K562 (cell line): ENCODE results near the gene AHI1. TPM values are rescaled to one million over a fixed set of nuclear protein-coding genes. Genes with fewer than 3 reads are reported as not detected.

Experiments
- E2F8 ChIP-seq: fragments of 450-650 bp; IDR thresholded peaks from 2 replicates; pipeline ENCODE4 v1.7.1; 2018; ENCODE audit warnings: mild to moderate bottlenecking, low read depth; ENCODE audit not compliant: partially characterized antibody
- FOXP1 ChIP-seq: sonication (generic); formaldehyde crosslinking; IDR thresholded peaks from 2 replicates; pipeline ENCODE4 v1.8.0; 2022; ENCODE audit warnings: mild to moderate bottlenecking, missing genetic modification reagents
- GTF2F1 ChIP-seq: IDR thresholded peaks from 2 replicates; pipeline ENCODE4 v1.6.1; 2011; ENCODE audit warnings: low read depth, low read length, improper control_type of control experiment
- HDAC2 ChIP-seq: fragments of 450-650 bp; IDR thresholded peaks from 2 replicates; pipeline ENCODE4 v1.6.1; 2016; ENCODE audit warnings: mild to moderate bottlenecking
- HNRNPH1 ChIP-seq: fragments of 200-400 bp; formaldehyde crosslinking; optimal IDR thresholded peaks from 2 replicates; pipeline ENCODE3; 2017; ENCODE audit warnings: low read depth, mild to moderate bottlenecking, low read length, moderate library complexity
- JUND ChIP-seq, 2 experiments: IDR thresholded peaks; 2 replicates in 1 of 2; 3 replicates in 1 of 2; pipeline ENCODE4 v1.6.1; 2011; ENCODE audit warnings: borderline replicate concordance in 2 of 2, low read depth in 2 of 2, low read length in 2 of 2, improper control_type of control experiment in 1 of 2, missing biosample characterization in 1 of 2, missing genetic modification characterization in 1 of 2, missing genetic modification reagents in 1 of 2
- KDM1A ChIP-seq, 2 experiments: fragments of 450-650 bp; IDR thresholded peaks; 2 replicates each; pipeline ENCODE4 v1.6.1; 2016; ENCODE audit warnings: mild to moderate bottlenecking in 2 of 2
- KLF10 ChIP-seq: fragments of 250-450 bp; sonication (Bioruptor Pico); IDR thresholded peaks from 2 replicates; pipeline ENCODE4 v1.6.1; 2021; ENCODE audit warnings: matching md5 sums
- KLF16 ChIP-seq: IDR thresholded peaks from 2 replicates; pipeline ENCODE4 v1.6.1; 2016; ENCODE audit warnings: antibody characterized with exemption
- POLR2AphosphoS5 ChIP-seq: IDR thresholded peaks from 2 replicates; pipeline ENCODE4 v1.6.1; 2011; ENCODE audit warnings: mild to moderate bottlenecking, low read depth, low read length, moderate library complexity; ENCODE audit not compliant: control insufficient read depth, insufficient read depth
- SIX5 ChIP-seq, 2 experiments: IDR thresholded peaks; 2 replicates each; pipeline ENCODE4 v1.6.1; 2011; ENCODE audit warnings: low read length in 2 of 2, borderline replicate concordance in 1 of 2, low read depth in 1 of 2, mild to moderate bottlenecking in 1 of 2, moderate library complexity in 1 of 2; ENCODE audit not compliant: insufficient read depth in 1 of 2
- TSHZ1 ChIP-seq: fragments of 250-450 bp; sonication (Bioruptor Pico); IDR thresholded peaks from 2 replicates; pipeline ENCODE4 v1.4.0; 2020; ENCODE audit warnings: mild to moderate bottlenecking, moderate library complexity
- ZFP36 ChIP-seq: fragments of 150-350 bp; IDR thresholded peaks from 2 replicates; pipeline ENCODE4 v1.6.1; 2018; ENCODE audit warnings: low read length, low read depth; ENCODE audit not compliant: partially characterized antibody
- ZNF224 ChIP-seq: sonication (generic); formaldehyde crosslinking; IDR thresholded peaks from 2 replicates; pipeline ENCODE4 v1.8.0; 2022; ENCODE audit warnings: mild to moderate bottlenecking, missing genetic modification reagents
- ZNF280A ChIP-seq: fragments of 450-650 bp; IDR thresholded peaks from 2 replicates; pipeline ENCODE4 v1.6.1; 2018; ENCODE audit warnings: mild to moderate bottlenecking, low read depth; ENCODE audit not compliant: partially characterized antibody
- polyA plus RNA-seq, 8 experiments: library from polyadenylated mRNA; depleted of rRNA in 4 of 8; stranded (reverse) in 5 of 8; unstranded in 3 of 8; fragments of >200 nt; fragmentation: Nextera tagmentation in 2 of 8; fragmentation: Illumina TruSeq in 1 of 8; extraction: Ambion mirVana in 2 of 8; extraction: Trizol in 1 of 8; gene quantifications; 2 replicates each; pipeline versions ENCODE4 v1.2.1 to v1.2.3, GENCODE V29; 2011 to 2014; ENCODE audit warnings: inconsistent platforms in 1 of 8, missing spikeins in 1 of 8
- total RNA-seq, 7 experiments: library from RNA; depleted of rRNA in 6 of 7; stranded (reverse); fragments of >200 nt in 6 of 7; fragmentation: Illumina TruSeq in 2 of 7; extraction: Trizol in 2 of 7; gene quantifications; 2 replicates each; pipeline versions ENCODE4 v1.2.1 to v1.2.3, GENCODE V29; 2011 to 2021; ENCODE audit warnings: low replicate concordance in 1 of 7
- TF ChIP-seq, protein P1 (sequence below), 2 experiments: fragments of 200-800 bp in 1 of 2; sonication (Bioruptor generic) in 1 of 2; sonication (generic) in 1 of 2; formaldehyde crosslinking in 1 of 2; IDR thresholded peaks in 1 of 2; conservative IDR thresholded peaks in 1 of 2; 2 replicates each; pipeline versions ENCODE4 v1.5.0 to v1.6.1; 2016 to 2020; ENCODE audit warnings: missing compliant biosample characterization in 1 of 2, missing genetic modification characterization in 1 of 2, missing genetic modification reagents in 1 of 2
- TF ChIP-seq, protein P2 (sequence below), 2 experiments: fragments of 250-450 bp in 1 of 2; fragments of 450-650 bp in 1 of 2; sonication (Bioruptor Pico) in 1 of 2; IDR thresholded peaks; 2 replicates each; pipeline versions ENCODE4 v1.6.1 to v1.8.0; 2016 to 2021; ENCODE audit warnings: mild to moderate bottlenecking in 2 of 2, moderate library complexity in 2 of 2, missing compliant biosample characterization in 1 of 2, missing genetic modification characterization in 1 of 2

Gene AHI1
- total and polyA plus RNA-seq, 9 of the 15 experiments (the other 6 are each of a cell fraction or from before 2014, with no cell fraction given): 24.7 to 54.9 (median 32.2) TPM

DNA sequence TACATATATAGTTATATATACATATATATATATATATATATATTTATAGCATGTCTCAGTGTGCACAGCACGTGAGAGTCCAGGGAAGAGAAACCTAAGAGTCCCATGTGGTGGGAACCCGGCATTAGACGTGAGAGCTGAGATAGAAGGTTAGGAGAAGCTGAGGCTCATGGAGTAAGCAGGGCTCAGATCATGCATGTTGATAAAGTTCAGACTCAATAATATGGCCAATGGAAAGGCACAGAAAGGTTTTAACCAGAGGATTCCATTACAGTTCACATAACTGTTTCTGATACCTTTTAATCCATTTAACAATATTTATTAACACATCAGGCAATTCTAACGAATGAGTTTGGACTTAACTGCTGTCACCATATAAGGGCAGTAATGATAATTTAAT is 173.0 kb downstream of the AHI1 start (continued):
- TF ChIP-seq ZNF280A (no peak), GTF2F1 (no peak), FOXP1 (CRISPR knock-in tag) (no peak), JUND (IDR thresholded peaks at IDR 0.05; ENCODE audit: borderline replicate concordance, low read depth, low read length) (no peak), JUND (tag; IDR thresholded peaks at IDR 0.05; ENCODE audit: borderline replicate concordance, low read depth, low read length) (peak; percentile 19; the same call in 1 of the 3 replicates), ZNF224 (CRISPR knock-in tag) (no peak), TSHZ1 (CRISPR knock-in tag) (no peak), HNRNPH1 (no peak), HDAC2 (no peak), KLF10 (CRISPR knock-in tag) (no peak), SIX5 (IDR thresholded peaks at IDR 0.05; ENCODE audit: borderline replicate concordance in 1 of 2, insufficient read depth in 1 of 2, low read depth in 1 of 2, low read length in 2 of 2) (no peak), POLR2AphosphoS5 (no peak), E2F8 (no peak), KLF16 (no peak), ZFP36 (no peak), KDM1A (IDR thresholded peaks at IDR 0.05) (no peak)
- TF ChIP-seq, protein P1, sequence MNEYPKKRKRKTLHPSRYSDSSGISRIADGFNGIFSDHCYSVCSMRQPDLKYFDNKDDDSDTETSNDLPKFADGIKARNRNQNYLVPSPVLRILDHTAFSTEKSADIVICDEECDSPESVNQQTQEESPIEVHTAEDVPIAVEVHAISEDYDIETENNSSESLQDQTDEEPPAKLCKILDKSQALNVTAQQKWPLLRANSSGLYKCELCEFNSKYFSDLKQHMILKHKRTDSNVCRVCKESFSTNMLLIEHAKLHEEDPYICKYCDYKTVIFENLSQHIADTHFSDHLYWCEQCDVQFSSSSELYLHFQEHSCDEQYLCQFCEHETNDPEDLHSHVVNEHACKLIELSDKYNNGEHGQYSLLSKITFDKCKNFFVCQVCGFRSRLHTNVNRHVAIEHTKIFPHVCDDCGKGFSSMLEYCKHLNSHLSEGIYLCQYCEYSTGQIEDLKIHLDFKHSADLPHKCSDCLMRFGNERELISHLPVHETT (CRISPR knock-in tag; conservative IDR thresholded peaks at IDR 0.05 in 1 of 2, IDR thresholded peaks at IDR 0.05 in 1 of 2): peak in 1 of 2 experiments; percentile 63; a peak in 1 of 4 replicates
- TF ChIP-seq, protein P2, sequence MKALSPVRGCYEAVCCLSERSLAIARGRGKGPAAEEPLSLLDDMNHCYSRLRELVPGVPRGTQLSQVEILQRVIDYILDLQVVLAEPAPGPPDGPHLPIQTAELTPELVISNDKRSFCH (CRISPR knock-in tag; IDR thresholded peaks at IDR 0.05): no peak
- TF ChIP-seq, protein P2 (tag; IDR thresholded peaks at IDR 0.05): no peak
